NOMO-1 (cell line): ENCODE measurements around the gene MBOAT1.

Source experiments
- DNase-seq, 2 experiments: peaks; one replicate each; lab custom pipeline; 2025; ENCODE audit not compliant: unreplicated experiment in 2 of 2; lab: John Stamatoyannopoulos, UW

MBOAT1 gene

GRCh38 chr6:20058121-20058905 is 154.0 kb downstream of the MBOAT1 start:
- no peak for DNase-seq

- DNase-seq, result peak in 1 of 2 experiments; percentile 53
These were observed 155.8 kb downstream of the MBOAT1 start for GRCh38 chr6:20056350-20056992.

- no peak for DNase-seq
These were observed 156.4 kb downstream of the MBOAT1 start for GRCh38 chr6:20055916-20056315.
